Stimulated activated CD4-positive, alpha-beta T cell treated with anti-CD3 and anti-CD28 coated beads, TNF-alpha, amount 100 ng/mL, for 48 hours (primary cell): ENCODE measurements around the gene CFAP57.
"Not testable (repeated sequence)": the region's sequence is repeated elsewhere in the genome, so short reads cannot be mapped to it uniquely, and the experiment has no call there.

ENCODE experiments used
- DNase-seq, 3 donors: peaks; one replicate each; pipeline ENCODE4 v3.0.0-alpha.2; 2020; ENCODE audit warnings: low read depth in 3 of 3

CFAP57 gene

GRCh38 chr1:43171876-43172526, at the start of gene CFAP57, which contains the start of gene EBNA1BP2:
CFAP57 (plus strand) TSS chr1:43172330; CDS start chr1:43172754, 424 bp downstream.
EBNA1BP2 (minus strand) TSS chr1:43172290; CDS start chr1:43172118, 172 bp downstream.
- peak; percentile 81 to 88 (median 82) for DNase-seq

- DNase-seq, result no peak
Observed at GRCh38 chr1:43123031-43123430, 49.1 kb upstream of the CFAP57 start.

GRCh38 chr1:43128816-43129215, 43.3 kb upstream of the CFAP57 start:
- DNase-seq, result no peak

GRCh38 chr1:43129426-43129825, 42.7 kb upstream of the CFAP57 start:
- DNase-seq, result no peak

- no peak for DNase-seq
Observed at GRCh38 chr1:43134068-43134467, 38.1 kb upstream of the CFAP57 start.

GRCh38 chr1:43134640-43135039, 37.5 kb upstream of the CFAP57 start:
- DNase-seq, result no peak

- DNase-seq, result no peak
Observed at GRCh38 chr1:43135857-43136781, 36.0 kb upstream of the CFAP57 start.

GRCh38 chr1:43137445-43138052, 34.6 kb upstream of the CFAP57 start:
- DNase-seq, result no peak

GRCh38 chr1:43139295-43139694, 32.8 kb upstream of the CFAP57 start:
- not testable (repeated sequence) for DNase-seq

GRCh38 chr1:43140010-43140409, 32.1 kb upstream of the CFAP57 start:
- no peak for DNase-seq

- no peak for DNase-seq
Observed at GRCh38 chr1:43140583-43140982, 31.5 kb upstream of the CFAP57 start.

GRCh38 chr1:43143441-43143888, 28.7 kb upstream of the CFAP57 start:
- no peak for DNase-seq

GRCh38 chr1:43144237-43144636, 27.9 kb upstream of the CFAP57 start:
- DNase-seq, result no peak

GRCh38 chr1:43147625-43148327, 24.4 kb upstream of the CFAP57 start:
- DNase-seq, result peak in 2 of 3 donors; percentile 19 to 37

- no peak for DNase-seq
Observed at GRCh38 chr1:43149889-43150288, 22.2 kb upstream of the CFAP57 start.

- DNase-seq, result no peak
Observed at GRCh38 chr1:43152866-43153265, 19.3 kb upstream of the CFAP57 start.

GRCh38 chr1:43153443-43153842, 18.7 kb upstream of the CFAP57 start:
- DNase-seq, result no peak

GRCh38 chr1:43156026-43156425, 16.1 kb upstream of the CFAP57 start:
- DNase-seq, result no peak

- DNase-seq, result no peak
Observed at GRCh38 chr1:43165162-43165561, 7.0 kb upstream of the CFAP57 start.

GRCh38 chr1:43165765-43166164, 6.4 kb upstream of the CFAP57 start:
- DNase-seq, result no peak

- peak in 1 of 3 donors; percentile 9 for DNase-seq
Observed at GRCh38 chr1:43171312-43171875, 736 bp upstream of the CFAP57 start.
